DLD1 (cell line): ENCODE measurements around the gene GNG4.

Experiments
- in situ Hi-C: cut with HindIII; loops from 2 replicates; pipeline ENCODE4 v1.10.0; 2017; ENCODE audit warnings: low sequenced_read_pairs

The GNG4 gene

GRCh38 chr1:235502601-235503402 lies 146.8 kb downstream of the GNG4 start:
- in situ Hi-C loops: no loop called here

DNA sequence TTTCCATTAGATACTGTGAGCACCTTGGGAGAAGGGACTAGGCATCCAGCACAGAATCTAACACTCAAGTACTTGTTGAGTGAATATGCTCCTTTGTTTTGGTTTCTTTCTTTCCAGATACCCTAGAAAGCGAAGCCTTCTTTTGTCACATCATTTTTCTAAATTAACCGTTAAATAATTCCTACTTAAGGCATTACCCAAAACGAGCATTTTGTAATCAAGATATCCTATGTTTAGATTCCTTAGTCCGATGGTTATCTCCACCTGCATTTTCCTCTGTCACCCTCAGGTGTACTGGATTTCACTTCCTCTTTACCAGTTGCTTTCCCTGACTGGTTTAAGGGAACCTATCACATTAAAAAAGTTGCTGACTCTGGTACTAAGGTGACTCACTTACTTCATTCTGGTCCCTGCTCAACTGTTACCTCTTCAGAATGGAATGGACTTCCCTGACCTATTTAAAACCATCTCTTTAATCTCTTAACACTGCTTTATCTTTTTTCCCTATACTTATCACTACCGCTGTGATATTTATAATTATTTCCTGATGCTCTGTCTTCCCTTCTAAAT lies 148.5 kb downstream of the GNG4 start:
- in situ Hi-C loops: no loop called here
